ENCODE measurements around the gene LENEP.

Gene LENEP, protein sequence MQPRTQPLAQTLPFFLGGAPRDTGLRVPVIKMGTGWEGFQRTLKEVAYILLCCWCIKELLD

DNA sequence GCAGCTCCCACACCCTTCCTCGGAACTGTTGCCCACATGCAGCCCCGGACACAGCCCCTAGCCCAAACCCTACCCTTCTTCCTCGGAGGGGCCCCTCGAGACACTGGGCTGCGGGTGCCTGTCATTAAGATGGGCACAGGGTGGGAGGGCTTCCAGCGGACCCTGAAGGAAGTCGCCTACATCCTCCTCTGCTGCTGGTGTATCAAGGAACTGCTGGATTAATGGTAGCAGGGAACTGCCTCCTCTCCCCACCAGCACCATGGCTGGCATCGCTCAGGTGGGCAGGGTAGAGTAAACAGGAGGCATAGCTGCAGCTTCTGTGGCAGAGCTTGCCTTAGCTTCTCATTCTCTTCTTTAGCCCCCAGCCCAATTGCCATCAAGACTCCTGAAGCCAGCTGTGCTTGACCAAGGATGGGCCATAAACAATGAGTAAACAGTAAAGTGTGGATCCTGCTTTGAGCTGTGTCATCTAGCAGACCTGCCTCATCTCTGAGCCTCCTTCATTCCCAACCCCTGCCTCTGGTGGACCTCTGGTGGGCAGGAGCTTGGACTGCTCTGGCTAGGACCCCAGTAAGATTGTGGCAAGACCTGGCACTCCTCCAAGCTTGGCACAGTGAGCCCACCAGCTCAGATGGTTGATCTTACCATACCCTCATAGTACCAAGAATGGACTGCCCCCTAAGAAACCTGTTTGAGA is at the start of gene LENEP:
Gene LENEP (plus strand): TSS at position 15 of the 697 bp plus-strand sequence. CDS start 22 bp downstream, at position 37.
- Histone ChIP-seq H3K36me3 (ENCODE audit: insufficient read depth, low read length) (peaks cover 3% of the 10 kb centered on the region), H3K4me1 (ENCODE audit: insufficient read depth, low read length) (peaks cover 12% of the 10 kb centered on the region; the same call in 1 of the 2 replicates), H3K9ac (ENCODE audit: low read depth, low read length) (no peak within 1 kb of the TSS), H3K9me3 (ENCODE audit: control insufficient read depth, insufficient read depth, low read length) (no peaks in the 10 kb centered on the region)

DNA sequence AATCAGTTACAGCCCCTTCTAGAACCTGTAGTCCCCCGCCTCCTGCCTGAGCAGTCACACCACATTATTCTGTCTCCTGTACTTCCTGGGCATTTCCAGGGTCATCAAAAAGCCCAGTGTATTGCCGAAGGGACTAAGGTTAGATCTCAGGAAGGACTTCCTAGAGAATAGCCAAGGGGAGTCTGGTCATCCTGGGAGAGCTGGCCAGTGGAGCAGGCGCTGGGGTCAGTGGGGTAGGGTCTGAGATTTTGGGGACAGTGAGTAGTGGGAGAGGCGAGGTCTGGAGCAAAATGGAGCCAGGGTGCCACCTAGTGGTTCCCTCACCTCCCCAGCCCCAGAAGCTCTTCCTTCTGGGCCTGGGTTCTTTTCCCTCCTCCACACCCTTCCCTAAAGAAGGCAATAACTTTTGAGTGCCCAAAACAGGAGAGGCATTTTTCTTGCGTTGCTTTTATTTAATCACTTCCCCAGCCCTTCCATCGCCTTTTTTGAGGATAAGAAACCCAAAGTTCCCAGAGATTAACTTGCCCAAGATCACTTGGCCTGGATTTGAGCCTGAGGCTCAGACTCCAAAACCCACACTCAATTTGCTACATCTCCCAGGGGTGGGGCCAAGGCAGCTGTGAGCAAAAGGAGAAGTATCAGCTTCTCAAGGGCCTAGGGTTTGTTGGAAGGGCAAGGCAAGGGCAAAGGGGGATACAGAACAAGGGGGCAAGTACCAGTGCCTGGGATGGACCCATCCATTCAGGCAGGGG is 49.6 kb upstream of the LENEP start:
- Histone ChIP-seq H3K36me3 (ENCODE audit: insufficient read depth, low read length) (no peaks in the 10 kb centered on the region), H3K9me3 (ENCODE audit: control insufficient read depth, insufficient read depth, low read length) (no peaks in the 10 kb centered on the region), H3K9ac (ENCODE audit: low read depth, low read length) (no peak overlapping the region), H3K4me1 (ENCODE audit: insufficient read depth, low read length) (peaks cover 14% of the 10 kb centered on the region)

DNA sequence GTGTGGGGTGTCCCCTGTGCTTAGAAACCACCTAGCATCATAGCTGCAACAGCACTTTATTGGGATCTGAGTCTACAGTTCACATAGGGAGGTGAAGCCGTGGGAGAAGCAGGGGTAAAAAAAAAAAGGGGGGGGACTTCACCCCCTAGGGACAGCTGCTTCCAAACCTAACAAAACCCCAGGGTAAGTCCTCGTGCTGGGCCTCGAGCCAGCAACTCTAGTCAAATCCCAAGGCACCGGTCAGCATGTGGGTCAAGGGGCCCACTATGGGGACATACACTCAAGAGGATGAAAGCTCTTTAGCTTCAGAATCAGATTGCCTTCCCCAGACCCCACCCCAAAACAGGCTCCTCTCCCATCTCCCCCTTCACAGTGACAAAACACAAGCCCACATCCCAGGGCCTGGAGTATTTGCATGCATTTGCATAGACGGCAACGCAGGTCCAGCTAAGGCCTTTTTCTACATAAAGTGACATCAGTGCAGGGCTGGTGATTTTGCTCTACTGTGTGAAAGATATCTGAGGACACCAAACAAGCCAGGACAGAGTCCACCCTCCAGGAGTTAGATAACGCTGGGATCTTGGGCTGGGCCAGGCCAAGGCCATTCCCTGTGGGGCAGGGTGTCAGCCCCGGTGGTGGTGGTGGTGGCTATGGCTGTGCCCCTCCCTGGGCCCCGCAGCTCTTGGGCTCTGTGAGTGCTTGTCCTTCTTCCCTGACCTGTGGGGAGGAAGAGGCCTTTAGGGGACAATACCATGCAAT is 48.8 kb upstream of the LENEP start:
- Histone ChIP-seq H3K36me3 (ENCODE audit: insufficient read depth, low read length) (no peaks in the 10 kb centered on the region), H3K9ac (ENCODE audit: low read depth, low read length) (no peak overlapping the region), H3K9me3 (ENCODE audit: control insufficient read depth, insufficient read depth, low read length) (no peaks in the 10 kb centered on the region), H3K4me1 (ENCODE audit: insufficient read depth, low read length) (peaks cover 14% of the 10 kb centered on the region)

DNA sequence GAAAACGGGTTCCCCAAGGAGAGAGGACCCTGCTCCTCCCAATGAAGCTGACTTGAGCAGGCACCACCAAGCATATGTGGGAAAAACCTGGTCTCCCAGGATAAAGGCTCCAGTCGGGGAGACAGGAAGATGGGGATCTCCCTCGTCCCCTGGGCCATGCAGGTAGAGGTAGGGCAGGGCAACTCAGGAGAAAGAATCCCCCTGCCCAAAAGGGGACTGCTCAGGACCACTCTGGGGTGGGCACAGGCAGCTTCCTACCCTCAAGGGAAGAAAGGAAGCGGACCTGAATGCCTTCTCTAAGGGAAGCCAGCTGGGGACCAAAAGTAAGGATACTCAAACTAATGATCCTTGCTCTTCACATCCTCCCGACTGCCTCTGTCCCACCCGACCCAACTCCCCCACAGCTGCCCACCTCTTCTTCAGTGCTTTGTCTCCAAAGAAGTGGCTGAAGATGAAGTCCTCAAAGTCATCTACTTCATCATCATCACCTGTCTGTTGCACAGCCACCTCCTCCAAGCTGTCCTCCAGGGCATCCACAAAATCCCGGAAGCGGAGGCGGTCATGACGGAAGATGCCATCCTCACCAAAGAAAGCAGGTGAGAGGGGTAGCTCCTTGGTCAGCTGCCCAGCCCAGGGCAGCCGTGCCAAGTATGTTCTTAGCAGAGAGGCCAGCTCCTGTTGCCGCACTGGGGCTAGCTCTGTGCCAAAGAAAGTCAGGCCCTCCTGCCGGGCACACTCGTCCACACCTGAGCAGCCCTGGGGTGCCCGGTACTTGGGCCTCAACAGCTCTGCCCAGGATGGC is 48.0 kb upstream of the LENEP start:
- Histone ChIP-seq H3K9ac (ENCODE audit: low read depth, low read length) (no peak overlapping the region), H3K4me1 (ENCODE audit: insufficient read depth, low read length) (peaks cover 10% of the 10 kb centered on the region), H3K9me3 (ENCODE audit: control insufficient read depth, insufficient read depth, low read length) (no peaks in the 10 kb centered on the region), H3K36me3 (ENCODE audit: insufficient read depth, low read length) (no peaks in the 10 kb centered on the region)

DNA sequence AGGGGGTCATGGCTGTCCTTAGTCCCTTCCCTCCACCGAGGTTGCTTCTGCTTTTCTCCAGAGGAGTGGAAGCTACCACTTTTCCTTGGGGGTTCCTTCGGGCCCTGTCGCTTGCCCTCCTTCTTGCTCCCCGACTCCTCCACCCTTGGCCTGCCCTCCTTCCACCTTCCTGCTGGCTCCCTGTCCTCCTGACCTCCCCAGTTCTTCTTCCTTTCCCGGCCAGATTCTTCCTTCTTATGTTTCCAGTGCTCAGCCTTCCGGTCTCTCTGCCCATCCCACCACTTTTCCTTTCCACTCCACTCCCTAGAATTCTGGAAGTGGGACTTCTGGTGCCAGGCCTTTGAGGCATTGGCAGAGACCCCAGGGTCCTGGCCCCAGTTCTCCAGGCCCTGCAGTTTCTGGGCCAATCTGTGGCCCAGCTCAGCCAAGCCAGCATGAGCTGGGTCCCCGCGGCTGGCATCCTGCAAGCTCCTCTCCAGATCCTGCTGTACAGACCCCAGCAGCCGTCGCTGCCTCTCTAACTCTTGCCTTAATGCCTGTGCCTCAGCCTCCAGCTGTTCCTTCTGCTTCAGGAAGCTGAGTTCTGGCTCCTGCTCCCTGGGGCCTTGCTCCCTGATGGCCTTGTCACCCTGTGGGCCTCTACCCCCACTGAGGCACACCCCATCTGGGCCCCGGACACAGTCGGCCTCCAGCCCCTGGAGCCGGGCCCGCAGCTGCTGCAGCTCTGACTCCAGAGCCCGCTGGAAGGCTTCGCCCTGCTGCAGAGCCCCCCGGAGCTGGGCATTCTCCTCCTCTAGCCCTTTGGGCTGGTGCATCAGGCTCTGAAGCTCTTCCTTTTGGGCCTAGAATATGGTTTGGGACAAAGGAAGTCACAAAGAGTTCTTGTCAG is 47.2 kb upstream of the LENEP start:
- Histone ChIP-seq H3K9ac (ENCODE audit: low read depth, low read length) (no peak overlapping the region), H3K9me3 (ENCODE audit: control insufficient read depth, insufficient read depth, low read length) (no peaks in the 10 kb centered on the region), H3K36me3 (ENCODE audit: insufficient read depth, low read length) (no peaks in the 10 kb centered on the region), H3K4me1 (ENCODE audit: insufficient read depth, low read length) (peaks cover 2% of the 10 kb centered on the region; the same call in 1 of the 2 replicates)

DNA sequence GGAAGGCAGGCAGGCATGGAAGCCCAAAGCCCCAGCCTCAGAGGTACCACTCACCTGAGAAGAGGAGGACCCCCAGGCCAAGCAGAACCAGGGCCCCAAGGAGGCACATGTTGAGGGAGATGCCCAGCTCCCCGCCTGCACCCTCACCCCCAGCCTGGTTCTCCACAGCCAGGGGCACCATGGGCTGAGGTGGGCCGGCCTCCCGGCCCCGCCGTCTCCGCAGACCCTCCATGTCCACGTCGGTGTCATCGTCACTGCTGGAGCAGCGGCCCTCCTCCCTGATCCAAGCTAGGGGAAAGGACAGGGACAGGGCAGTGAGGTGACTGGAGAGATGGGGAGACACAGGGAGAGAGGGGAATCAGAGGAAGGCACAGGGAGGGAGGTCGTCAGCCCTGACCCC is 45.3 kb upstream of the LENEP start:
- Histone ChIP-seq H3K9ac (ENCODE audit: low read depth, low read length) (no peak overlapping the region), H3K9me3 (ENCODE audit: control insufficient read depth, insufficient read depth, low read length) (no peaks in the 10 kb centered on the region), H3K36me3 (ENCODE audit: insufficient read depth, low read length) (no peaks in the 10 kb centered on the region), H3K4me1 (ENCODE audit: insufficient read depth, low read length) (no peaks in the 10 kb centered on the region)

DNA sequence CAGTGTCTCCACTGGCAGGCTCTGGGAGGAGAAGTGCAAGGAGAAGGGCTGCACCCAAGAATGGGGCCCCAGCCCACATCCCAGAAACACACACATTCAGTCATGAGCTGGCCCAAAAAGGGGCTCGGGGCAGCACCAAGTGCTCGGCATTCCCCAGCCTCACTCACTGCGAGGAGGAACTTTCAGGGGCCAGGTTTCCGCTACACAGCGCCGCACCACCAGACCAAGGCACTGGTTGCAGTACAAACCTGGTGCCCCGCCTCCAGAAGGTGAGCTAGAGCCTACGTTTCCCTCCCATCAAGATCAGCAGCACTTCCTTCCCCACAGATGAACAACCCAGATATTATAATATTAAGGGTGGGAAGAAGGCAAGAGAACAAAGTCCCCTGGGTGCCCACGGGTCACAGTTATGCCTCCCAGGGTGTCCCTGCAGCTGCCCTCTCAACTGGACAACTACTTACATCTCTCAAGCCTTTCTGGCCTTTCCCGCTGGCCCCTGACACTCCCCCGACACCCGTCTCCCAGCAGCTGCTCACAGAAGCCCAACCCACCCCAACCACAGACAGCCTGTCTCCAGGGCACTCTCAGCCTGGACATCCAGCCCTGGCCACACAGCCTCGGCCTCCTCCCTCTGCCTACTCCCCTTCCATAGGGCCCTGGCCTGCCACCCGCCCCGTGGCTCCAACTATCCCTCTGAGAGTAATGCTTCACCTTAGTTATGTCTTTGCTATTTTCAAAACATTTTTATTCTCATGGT is 41.3 kb upstream of the LENEP start:
- no peak overlapping the region for H3K9ac ChIP-seq (ENCODE audit: low read depth, low read length)
- peaks cover 9% of the 10 kb centered on the region for H3K4me1 ChIP-seq (ENCODE audit: insufficient read depth, low read length)

DNA sequence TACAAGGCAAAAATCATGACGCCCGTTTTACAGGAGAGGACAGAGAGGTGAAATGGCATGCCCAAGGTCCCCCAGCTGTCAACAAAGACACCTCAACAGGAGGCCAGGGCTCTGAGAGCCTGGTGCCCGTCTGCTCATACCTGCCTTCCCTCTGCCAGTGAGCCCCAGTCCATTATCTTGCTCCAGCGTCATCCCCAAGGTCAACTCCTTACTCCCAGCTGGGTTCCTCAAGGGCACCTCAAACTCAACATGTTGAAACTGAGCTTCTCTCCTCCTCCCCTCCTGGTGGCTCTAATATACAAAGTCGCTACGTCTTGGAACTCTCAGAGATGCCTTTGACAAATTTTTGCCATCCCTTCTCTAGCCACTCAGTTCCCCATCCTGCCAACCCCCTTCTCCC is 40.7 kb upstream of the LENEP start:
- Histone ChIP-seq H3K9me3 (ENCODE audit: control insufficient read depth, insufficient read depth, low read length) (no peaks in the 10 kb centered on the region), H3K4me1 (ENCODE audit: insufficient read depth, low read length) (peaks cover 12% of the 10 kb centered on the region), H3K36me3 (ENCODE audit: insufficient read depth, low read length) (no peaks in the 10 kb centered on the region), H3K9ac (ENCODE audit: low read depth, low read length) (no peak overlapping the region)

More for the DNA sequence above, 41.3 kb upstream of the LENEP start:
- no peaks in the 10 kb centered on the region for H3K9me3 ChIP-seq (ENCODE audit: control insufficient read depth, insufficient read depth, low read length)
- H3K36me3 ChIP-seq (ENCODE audit: insufficient read depth, low read length), result no peaks in the 10 kb centered on the region

DNA sequence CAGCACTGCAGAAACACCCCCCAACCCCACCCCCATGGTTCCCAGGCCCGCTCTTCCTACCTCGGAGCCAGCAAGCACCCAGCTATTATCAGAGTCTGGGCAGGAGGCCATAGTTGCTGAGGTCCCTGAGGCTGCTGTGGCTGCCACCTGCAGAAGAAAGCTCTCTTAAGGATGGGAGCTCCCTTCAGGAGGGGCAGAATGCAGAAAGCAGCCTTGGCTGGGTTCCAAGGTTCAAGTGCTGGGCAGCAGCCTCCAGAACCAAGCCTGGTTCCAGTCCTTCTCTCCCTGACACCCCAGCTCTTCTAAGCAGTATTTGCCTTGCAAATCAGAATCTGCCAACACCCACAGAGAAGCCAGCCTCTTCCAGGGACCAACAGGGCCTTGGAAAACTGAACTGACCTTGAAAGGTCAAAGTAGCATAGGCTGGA is 39.8 kb upstream of the LENEP start:
- no peaks in the 10 kb centered on the region for H3K9me3 ChIP-seq (ENCODE audit: control insufficient read depth, insufficient read depth, low read length)
- peaks cover 12% of the 10 kb centered on the region for H3K4me1 ChIP-seq (ENCODE audit: insufficient read depth, low read length)
- no peak overlapping the region for H3K9ac ChIP-seq (ENCODE audit: low read depth, low read length)
- H3K36me3 ChIP-seq (ENCODE audit: insufficient read depth, low read length), result no peaks in the 10 kb centered on the region

DNA sequence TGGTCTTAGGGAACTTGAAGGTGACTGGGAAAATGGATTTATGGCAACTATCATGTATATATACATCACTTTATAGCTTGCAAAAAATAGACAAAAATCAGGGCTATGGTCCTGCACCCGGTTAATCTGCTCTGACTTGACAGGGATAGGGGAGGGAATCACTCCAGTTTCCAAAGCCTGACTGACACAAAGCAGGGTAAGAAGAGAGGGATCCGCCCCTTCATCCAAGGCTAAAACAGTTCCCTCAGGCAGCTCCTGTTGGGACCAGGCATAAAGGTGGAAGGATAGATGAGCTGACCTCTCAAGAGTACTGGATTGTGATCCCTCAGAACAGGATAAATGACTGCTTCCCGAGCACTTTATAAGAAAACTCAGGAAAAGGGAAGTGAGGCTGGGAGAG is 38.8 kb upstream of the LENEP start:
- Histone ChIP-seq H3K9me3 (ENCODE audit: control insufficient read depth, insufficient read depth, low read length) (no peaks in the 10 kb centered on the region), H3K4me1 (ENCODE audit: insufficient read depth, low read length) (peaks cover 12% of the 10 kb centered on the region), H3K9ac (ENCODE audit: low read depth, low read length) (no peak overlapping the region), H3K36me3 (ENCODE audit: insufficient read depth, low read length) (no peaks in the 10 kb centered on the region)

DNA sequence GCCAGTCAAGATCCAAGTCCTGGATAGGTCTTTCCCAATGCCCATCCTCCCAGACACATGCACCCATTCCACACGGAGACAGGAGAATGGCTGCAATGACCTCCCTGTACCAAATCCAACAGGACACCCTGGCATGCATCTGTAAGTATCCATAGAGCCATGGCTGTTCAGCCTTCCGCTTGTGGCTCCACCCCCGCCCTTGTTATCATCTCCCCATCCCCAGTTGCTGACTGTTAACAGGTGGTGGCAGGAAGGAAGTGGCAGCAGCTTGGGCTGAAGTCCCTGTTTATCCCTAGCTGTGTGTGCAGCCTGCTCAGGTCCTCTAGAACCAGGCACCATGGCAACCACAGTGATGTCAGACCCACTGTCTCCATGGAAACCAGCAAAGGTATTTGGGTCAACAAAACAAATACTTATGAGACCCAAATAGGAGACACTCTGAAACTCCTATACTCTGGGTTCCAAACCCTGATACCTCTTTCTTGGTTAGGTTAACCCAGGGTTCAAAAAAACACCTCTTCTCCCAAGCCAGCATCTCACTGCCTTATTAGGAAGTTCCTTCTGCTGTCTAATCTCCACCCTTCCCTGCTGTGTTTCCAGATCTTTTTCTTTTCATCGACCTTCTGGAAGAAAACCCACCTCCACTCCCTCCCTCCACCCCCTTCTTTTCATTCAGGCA is 38.2 kb upstream of the LENEP start:
- H3K9ac ChIP-seq (ENCODE audit: low read depth, low read length), result peak overlapping the region; percentile 64
- H3K36me3 ChIP-seq (ENCODE audit: insufficient read depth, low read length), result no peaks in the 10 kb centered on the region
- H3K4me1 ChIP-seq (ENCODE audit: insufficient read depth, low read length), result peaks cover 12% of the 10 kb centered on the region
- no peaks in the 10 kb centered on the region for H3K9me3 ChIP-seq (ENCODE audit: control insufficient read depth, insufficient read depth, low read length)
